Measurements from ENCODE around the gene FAM163B.

GRCh38 chr9:133615186-133615585 lies 6.0 kb upstream of the FAM163B start:
- TF ChIP-seq ISL1 (CRISPR knock-in tag; IDR thresholded peaks at IDR 0.05) (no peak), PATZ1 (CRISPR knock-in tag; IDR thresholded peaks at IDR 0.05; ENCODE audit: borderline replicate concordance) (no peak), ZFP30 (CRISPR knock-in tag; IDR thresholded peaks at IDR 0.05) (no peak), PPARA (CRISPR knock-in tag; IDR thresholded peaks at IDR 0.05; ENCODE audit: borderline replicate concordance) (no peak), CSDC2 (CRISPR knock-in tag; IDR thresholded peaks at IDR 0.05) (no peak), OSR1 (CRISPR knock-in tag; IDR thresholded peaks at IDR 0.05) (no peak), ARNTL (CRISPR knock-in tag; IDR thresholded peaks at IDR 0.05; ENCODE audit: borderline replicate concordance, low read depth) (no peak), SNAI2 (CRISPR knock-in tag; IDR thresholded peaks at IDR 0.05) (no peak), ZFP3 (CRISPR knock-in tag; IDR thresholded peaks at IDR 0.05) (no peak)
- TF ChIP-seq, protein P1, sequence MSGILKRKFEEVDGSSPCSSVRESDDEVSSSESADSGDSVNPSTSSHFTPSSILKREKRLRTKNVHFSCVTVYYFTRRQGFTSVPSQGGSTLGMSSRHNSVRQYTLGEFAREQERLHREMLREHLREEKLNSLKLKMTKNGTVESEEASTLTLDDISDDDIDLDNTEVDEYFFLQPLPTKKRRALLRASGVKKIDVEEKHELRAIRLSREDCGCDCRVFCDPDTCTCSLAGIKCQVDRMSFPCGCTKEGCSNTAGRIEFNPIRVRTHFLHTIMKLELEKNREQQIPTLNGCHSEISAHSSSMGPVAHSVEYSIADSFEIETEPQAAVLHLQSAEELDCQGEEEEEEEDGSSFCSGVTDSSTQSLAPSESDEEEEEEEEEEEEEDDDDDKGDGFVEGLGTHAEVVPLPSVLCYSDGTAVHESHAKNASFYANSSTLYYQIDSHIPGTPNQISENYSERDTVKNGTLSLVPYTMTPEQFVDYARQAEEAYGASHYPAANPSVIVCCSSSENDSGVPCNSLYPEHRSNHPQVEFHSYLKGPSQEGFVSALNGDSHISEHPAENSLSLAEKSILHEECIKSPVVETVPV (CRISPR knock-in tag; IDR thresholded peaks at IDR 0.05) = no peak
